AG08396 (cell line): Measurements from ENCODE around the gene RTL5.

ENCODE experiments used
- DNase-seq: peaks from one replicate; pipeline ENCODE4 v3.0.0; 2012; ENCODE audit warnings: low spot score, mixed read lengths

Gene RTL5

DNA sequence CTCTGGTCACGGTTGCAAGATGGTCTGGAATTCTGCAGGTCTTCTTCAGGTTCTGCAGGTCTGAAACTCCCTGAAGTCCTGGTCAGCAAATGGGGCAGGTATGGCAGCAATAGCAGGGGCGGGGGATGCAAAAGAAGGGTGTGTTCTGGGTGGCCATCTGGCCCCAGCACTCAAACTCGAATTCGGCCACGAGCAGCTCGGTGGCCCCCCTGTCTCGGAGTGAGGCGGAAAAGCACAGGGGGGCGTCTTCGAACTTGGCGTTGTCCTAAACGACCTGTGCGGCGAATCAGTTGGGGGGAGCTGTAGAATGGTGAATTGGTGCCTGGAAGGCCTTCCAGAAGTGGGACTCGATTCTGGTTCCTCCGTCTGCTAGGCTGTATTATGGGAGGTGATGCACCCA is 2.1 kb downstream of the RTL5 start:
- DNase-seq: no peak

DNA sequence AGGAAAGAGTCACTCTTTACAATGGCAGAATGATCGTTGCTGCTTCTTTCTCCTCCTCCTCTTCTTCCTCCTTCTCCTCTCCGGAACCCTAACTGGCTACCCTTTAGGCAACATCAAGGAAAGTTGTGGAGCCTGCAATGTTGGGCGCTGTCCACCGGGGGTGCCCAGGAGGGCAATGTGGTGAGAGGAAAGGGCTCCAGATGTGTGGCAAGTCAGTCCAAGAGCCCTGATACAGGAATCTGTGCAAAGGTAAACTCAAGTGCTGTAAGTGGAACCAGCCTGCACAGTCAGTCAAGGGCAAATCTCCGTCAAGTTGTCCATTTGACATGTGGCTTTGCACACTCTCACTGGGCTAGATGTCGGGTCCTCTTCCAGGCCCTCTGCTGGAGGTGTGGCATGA is 2.8 kb downstream of the RTL5 start:
- DNase-seq: peak; percentile 26

DNA sequence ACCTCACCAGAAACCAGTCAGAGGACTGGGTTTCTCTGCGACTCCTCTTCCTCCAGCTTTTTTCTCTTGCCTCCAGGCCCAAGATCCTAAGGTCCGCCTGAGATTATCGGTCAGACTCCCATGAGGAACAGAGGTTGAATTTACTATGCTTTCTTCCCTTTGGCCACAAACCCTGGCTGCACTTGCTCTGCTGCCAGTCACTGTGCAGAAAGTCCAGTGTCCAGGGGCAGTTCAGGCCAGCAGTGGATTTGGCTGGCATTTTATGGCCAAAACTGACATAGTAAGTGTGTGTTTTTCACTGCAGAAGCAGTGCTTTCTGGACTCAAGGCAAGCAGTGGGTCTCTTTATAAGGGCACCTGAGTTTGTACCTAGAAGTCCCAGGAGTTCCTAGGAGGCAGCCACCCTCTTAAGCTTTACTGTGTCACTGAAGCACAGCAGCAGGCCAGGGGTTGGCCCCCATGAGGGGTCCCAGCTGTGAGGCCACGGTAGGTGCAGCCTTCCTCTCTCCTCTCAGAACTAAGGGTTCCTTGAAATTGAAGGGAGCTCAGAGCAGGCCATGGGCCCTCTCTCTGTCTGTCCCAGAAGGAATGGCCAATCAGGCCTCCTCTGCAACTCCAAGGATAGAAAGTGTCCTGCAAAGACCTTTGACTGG is 3.4 kb downstream of the RTL5 start:
- no peak for DNase-seq

DNA sequence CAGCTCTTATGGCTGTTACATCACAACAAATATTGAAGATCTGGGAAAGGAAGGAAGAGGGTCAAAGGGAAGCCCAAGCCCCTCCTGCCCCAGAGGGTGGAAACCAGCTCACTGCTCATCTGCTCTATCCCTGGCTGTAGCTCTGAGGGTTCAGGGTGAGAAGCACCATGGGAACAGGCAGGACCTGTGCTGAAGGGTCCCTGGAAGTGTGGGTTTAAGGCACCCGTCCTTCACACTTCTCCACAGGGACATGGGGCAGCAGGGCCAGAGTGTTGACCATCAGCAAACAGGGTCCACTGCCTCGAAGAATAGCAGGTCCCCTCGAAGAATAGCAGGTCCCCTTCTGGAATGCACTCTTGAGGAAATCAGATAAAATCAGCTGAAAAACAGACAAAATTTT is 4.4 kb downstream of the RTL5 start:
- no peak for DNase-seq

DNA sequence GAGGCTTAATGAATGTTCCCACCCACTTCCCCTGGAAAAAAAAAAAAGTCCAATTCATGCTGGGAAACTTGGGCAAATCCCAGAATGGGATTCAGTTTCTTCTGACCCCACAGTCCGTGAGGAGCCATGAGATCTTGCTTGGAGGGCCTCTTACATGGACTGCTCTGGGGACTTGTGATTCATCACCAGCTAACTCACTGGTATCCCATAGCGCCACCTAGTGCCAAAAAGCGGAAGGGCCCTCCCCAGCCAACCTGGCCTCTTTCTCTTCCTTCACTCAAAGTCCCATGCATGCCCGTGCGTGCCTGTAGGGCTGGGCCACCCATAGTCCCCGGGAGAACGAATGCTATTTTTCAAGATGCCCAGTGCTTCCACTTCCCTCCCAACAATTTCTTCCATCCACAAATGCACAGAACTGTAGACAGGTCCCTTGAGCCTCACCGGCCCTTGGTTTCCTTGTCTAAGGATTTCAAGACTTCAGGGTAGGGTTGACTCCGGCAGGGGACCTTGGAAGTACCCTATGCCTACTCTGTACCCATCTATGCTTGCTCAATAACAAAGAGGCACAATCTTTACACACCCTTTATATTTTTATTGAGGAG is 5.1 kb downstream of the RTL5 start:
- DNase-seq: peak; percentile 88

DNA sequence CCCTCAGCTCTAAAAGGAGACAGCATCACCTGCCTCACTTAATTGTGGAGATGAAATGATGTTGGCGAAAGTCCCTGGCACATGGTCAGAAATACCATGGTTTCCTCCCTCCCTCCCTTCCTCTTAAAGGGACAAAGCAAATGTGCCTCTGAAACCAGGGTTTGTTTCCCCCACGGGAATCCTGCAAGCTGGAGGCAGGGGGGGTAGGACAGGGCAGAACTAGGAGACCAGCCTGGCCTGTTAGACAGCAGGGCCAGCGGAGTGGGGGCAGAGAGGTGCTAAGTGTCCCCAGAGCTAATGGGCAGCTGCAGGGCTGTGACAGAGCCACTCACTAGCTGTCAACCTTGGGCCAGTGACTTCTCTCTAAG is 5.7 kb downstream of the RTL5 start:
- no peak for DNase-seq

DNA sequence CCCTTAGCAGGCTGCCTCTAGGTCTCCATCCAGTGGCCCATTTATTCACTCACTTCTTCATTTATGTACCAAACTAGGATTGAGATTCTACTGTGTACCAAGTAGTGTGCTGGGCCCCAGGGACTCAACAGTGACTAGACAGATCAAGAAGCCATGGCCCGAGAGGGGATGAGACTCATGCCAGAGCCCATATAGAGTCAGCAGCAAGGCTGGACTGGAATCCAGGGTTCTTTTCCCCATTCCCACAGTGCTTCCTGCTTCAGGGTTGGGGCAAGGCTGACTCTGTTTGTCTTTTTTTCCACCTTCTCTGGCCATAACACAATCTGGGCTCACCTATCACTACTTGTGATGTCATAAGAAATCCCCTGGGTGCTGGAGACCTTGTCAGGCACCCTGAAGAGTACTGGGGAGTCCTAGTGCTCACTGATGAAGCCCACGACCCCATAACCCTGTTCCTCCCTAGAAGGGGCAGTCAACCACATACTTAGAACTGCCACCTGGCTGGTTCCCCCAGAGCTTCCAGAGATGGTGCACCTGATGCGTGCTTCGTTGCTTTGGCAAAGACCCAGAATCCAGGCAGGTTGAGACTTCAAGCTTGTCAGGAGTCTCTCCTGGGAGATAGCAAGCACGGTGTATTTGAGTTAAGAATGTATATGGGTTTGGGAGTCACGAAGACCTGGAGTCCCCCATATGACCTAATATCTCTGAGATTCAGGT is 6.2 kb downstream of the RTL5 start:
- no peak for DNase-seq

DNA sequence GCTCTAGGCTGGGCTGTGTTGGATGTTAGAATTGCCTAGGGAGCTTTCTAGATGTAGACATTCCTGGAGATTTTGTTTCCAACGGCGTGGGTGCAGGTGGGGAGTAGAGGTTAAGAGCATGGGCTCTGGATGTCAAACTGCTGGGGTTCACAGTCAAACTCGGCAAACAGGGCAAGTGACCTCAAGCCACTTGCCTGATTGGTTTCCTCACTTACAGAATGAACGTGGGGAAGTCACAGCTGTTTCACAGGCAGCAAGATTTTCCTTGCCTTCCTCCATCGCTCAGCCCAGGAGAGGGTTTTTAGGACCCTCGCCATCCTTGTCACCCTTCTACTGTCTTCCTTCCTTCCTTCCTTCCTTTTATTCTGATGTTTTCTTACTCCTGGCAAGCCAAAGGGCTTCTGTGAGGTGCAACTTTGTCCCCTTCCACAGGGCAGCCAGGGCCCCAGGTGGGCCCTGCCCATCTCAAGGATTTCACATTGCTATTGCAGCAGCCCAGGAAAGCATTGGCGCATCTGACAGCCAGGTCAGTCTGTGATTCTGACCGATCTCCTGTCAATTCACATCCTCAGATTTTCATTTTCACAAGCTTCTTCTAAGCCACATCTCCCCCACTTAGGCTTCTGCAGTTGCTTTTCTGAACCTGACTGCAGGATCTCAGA is 7.0 kb downstream of the RTL5 start:
- no peak for DNase-seq

DNA sequence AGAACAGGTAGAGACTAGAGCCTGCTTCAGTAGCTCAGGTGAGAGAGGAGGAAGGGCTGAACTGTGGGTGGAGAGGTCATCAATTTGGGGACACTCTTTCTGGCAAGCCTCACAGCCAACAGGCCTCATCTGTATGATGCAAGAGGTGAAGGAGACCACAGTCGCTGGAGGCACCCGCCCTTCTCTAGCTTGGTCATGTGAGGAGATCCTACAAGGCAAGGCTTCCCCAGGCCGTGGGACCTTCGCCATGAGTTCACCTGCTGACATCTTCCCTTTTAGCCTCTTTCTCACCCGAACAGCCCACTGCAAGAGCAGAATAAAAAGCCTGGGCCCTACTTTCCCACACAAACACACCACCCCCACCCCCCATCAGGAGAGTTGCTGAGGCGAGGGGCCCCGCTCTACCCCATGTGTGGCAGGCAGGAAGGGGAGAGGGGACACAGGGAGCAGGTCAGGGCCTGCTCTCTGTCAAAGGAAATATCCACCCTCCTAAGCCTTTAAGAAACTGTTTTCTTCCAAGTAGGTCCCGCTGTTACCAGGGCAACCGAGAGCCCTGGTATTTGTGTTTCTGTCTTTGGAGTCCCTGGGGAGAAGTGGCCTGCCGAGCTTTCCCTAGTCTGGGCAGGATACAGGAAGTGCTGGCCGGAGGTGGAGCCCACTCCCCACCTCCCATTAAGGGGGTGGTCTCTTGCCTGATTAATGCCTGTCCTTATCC is 8.1 kb downstream of the RTL5 start:
- peak; percentile 42 for DNase-seq

DNA sequence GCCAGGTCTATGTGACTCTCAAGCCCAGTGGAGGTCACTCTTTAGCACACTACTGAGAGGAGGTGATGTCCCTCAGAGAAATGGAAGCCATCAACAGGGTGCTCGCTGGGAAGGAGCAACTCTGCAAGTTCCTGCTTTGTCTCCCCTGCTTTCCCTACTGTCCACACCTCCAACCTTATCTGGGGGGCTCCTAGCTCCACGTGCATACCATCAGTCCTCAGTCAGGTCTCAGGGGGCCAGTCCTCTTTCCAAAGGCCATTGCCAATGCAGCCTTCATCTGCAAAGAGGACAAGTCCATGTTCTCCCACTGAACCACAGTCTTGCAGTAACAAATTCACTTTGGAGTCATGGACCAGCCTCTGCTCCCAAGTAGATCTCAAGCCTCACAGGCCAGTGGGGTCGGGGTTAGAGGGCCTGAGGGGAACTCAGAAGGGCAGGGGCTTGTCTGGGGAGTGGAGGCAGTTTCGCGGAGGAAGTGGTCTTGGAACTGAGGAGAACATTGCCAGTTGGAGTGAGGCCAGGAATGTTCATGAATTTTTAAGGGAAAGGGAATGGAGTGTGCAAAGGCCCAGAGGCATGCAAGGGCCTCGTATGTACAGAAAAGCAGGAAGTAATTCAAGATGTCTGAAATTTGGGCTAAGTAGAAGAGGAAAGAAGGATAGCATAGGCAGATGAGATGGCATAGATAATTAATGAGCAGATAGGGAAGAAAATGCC is 8.9 kb downstream of the RTL5 start:
- no peak for DNase-seq

DNA sequence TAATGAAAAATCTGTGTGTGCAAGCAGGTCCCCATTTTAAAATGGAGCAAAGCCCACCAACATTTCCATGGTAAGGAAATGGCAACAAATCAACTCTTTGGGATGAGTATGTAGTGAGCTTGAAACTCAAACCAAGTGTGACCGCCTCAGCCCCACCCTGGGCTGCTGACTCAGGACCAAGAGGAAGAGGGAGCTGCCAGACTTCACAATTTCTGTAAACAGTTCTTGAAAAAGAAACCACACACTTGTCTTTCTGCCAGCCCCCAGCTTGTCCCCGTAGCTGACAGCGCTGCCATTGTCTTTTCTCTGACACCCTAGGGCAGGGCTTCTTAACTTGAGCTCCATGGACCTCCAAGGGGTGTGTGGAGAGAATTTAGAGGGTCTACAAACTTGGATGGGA is 10.3 kb downstream of the RTL5 start:
- peak; percentile 73 for DNase-seq

DNA sequence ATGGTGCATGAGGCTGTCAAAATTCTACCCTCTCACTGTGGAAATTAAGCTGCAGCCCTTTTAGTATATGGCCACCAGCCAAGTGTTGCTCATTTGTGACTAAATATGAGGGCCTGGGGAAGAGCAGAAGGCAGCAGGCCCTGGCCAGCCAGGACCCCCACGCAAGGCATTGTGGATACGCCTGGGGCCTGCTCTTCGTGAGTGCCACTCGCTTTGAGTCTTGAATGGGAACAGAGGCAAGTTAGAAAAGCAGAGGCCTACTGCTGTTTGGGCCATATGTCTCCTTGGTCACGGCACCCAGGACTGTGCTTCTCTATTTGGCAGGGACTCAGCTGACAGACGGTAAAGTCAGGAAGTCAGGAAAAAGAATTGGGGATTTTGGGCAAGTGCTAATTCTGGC is 10.9 kb downstream of the RTL5 start:
- DNase-seq: no peak

DNA sequence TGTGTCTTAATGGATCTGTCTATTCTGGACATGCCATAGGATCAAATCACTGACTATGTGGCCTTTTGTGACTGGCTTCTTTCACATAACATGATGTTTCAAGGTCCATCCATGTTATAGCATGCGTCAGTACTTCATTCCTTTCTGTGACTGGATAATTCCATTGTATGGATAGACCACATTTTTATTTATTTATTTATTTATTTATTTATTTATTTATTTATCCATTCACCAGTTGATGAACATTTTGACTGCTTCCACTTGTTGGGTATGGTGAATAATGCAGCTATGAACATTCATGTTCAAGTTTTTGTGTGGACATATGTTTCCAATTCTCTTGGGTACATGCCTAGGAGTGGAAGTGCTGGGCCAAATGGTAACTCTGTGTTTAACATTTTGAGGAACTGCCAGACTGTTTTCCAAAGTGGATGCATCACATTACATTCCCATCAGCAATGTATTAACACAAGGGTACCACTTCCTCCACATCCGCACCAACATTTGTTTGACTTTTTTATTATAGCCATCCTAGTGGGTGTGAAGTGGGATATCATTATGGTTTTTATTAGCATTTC is 14.0 kb downstream of the RTL5 start:
- DNase-seq: no peak

DNA sequence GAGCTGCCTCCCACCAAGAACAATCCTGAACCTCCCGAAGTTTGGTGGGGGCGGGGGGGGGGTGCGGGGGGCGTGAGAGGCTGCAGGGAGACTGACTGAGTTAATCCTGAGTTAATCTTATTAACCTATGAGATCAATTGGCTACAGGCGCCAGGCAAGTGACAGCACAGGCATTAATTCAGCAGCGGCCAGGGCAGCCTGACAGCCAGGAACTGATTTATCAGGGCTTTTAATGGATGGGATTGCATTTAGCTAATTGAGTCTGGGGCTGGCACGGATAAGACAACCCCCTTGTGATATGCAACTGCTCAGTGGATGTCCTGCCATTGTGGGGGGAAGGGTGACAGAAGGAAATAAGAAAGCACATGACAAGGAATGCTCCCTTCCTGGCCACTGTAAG is 16.3 kb downstream of the RTL5 start:
- DNase-seq: no peak

DNA sequence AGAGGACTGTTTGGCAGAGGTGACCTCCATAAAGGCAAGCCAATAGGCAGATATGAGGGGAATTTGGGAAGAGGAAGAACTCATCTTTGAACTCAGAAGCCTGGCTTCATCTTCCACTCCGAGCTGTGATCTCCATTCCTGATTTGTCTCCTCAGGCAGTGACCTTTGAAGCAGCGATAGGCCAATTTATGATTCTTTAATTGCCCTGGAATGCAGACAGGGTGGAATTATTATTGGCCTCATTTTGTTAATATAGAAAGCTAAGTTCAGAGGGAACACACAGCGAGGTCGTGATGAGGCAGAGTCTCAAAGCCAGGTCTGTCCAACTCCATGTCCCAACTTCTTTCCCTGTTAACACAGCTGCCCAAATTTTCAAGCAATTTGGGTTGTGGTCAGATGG is 16.9 kb downstream of the RTL5 start:
- DNase-seq: no peak

DNA sequence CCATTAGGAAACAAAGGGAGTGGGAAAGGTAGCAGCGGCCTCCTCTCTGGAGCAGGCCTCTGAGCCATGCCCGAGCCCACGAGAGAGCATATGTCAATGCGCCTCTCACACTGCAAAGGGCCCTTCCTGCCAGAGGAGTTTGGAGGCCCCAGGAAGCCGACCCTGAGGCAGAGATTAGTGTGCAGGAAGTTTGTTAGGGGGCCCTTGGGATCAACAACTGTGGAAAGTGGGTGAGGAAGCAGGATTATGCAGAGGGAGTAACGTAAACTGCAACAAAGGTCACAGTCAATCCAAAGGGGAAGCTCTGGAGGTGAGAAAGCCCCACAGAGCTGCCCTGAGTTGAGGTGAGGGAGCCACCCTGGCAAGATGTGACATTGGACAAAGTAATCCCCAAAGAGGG is 17.4 kb downstream of the RTL5 start:
- no peak for DNase-seq

DNA sequence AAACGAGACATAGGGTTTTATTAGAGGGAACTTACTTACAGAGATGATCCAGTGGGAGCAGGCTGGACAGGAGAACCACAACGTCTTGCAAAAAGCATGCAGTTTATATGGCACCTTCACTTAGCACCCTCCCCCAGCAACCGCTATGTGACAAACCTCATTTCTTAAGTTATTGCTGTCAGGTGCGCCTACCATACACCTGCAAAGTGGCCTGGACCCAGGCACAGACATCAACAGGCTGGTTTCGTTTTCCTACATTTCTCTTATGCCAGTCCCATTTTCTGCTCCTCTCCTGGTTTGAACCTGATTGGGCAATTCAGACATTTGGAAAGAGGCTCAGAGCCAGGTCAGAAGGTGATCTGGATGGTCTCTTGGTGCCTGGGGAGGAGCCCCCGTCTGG is 18.3 kb downstream of the RTL5 start:
- DNase-seq: no peak

DNA sequence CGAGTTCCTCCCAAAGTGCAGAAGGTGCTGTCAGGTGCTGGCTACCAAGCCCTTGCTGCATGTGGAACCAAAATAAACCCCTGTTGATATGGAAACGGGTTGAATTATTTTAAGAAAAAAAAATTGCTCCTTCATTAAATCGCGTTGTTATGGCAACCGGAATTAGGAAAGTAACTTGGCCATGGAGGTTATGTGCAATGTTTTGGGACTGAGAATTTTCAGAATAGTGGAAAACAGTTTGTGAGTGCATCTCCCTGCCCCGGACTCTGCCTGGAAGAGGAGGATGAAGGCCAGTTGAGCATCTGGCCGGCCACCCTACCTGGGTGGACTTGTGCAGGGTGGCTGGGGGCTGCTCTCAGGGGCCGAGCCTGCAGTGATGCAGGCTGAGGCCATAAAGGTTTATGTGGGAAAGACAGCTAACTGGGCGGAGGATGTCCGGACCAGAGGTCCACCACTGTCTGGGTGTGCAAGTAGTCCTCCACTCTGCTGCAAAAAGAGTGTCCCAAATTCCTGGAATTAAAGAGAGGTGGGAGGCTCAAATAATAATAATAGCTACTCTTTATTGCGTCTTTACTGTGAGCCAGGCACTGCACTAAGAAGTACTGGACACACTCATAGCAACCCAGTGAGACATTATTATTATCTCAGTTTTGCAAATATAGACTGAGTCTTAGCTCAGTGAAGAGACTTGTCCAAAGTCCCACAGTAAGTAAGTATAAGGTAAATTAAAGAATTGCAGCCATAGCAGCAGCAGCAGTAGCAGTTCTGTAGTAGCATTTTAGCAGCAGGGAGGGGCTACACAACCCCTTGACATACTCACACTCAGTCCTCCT is 20.6 kb downstream of the RTL5 start:
- DNase-seq: no peak

DNA sequence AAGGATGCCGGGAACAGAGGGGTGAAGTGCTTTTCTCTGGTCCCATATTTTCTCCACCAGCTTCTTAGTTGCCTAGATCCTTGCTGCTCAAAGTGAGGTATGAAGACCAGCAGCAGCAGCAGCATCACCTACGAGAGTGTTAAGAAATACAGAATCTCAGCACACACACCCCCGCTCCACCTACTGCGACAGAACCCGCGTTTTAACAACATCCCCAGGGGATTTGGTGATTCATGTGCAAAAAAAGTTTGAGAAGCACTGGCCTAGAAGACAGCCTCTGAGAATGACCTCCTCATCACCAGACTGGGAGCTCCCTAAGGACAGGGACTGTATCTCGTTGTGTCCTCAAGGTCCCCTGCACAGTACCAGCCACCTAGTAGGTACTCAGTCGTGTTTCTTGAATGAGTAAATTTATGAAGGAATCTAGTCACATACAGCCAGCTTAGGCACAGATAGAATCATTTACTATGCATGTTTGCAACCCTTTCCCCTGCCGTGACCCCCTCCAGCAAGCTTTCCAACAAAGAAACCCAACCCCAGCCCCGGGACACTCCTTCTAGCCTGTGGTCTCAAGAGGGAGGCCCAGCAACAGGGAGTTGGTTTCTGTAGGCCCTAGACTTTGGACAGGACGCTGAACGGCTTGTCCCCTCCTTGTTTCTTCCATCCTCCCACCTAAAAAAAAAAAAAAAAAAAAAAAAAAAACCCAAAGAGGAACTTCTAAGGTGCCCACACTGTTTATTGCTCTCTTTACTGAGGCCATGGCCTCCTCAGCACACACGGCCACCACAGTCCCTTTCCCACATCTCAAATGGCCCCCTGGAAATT is 21.5 kb downstream of the RTL5 start:
- no peak for DNase-seq

DNA sequence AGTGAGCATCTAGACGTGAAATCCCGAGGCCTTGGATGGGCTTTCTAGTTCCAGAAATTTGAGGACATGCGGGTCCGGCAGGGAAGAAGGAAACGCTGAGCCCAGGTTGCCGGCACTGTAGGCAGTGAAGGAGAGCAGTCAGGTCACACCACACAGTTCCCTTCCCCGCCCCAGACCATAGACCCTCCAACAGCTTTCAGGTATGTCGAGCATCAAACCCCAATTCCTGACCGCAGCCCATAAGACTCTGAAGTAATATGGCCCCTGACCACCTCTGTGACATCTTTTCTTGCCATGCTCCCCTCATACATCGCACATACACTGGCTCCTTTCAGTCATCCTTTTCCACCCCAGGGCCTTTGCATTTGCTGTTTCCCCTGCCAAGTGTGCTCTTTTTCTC is 23.0 kb downstream of the RTL5 start:
- no peak for DNase-seq
